HT-29 (cell line): Measurements from ENCODE around the gene R3HDM1. TPM values are rescaled to one million over a fixed set of nuclear protein-coding genes. Genes with fewer than 3 reads are reported as not detected.
"Not testable (repeated sequence)": the region's sequence is repeated elsewhere in the genome, so short reads cannot be mapped to it uniquely, and the experiment has no call there.

ENCODE experiments used
- DNase-seq: peaks from one replicate; pipeline ENCODE4 v3.0.0-alpha.2; 2015; ENCODE audit warnings: low spot score
- total RNA-seq: library from RNA; depleted of rRNA; stranded (reverse); fragments of >200 nt; shearing (Covaris generic); gene quantifications from 2 replicates; pipeline ENCODE4 v1.2.3, GENCODE V29; 2014

R3HDM1 gene
- total RNA-seq, 1 experiment from 2014 or later, result 6.0 TPM

DNA sequence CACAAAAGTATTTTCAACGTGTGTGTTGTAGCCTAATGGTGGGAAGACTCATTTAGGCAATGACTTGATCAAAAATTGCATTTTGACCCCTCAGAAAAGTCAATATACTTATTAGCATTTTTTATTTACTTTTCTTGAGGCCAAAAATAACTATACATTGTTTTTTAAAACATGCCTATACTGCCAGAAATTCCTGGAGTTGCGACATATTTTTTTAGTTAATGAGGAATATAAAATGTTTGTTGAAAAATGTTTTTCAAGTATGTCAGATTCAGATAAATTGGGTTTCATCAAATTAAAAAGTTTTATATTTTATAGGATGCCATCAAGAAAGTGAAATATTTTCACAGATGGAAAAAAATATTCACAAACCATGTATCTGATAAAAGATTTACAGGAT, 39.6 kb downstream of the R3HDM1 start:
- no peak for DNase-seq

DNA sequence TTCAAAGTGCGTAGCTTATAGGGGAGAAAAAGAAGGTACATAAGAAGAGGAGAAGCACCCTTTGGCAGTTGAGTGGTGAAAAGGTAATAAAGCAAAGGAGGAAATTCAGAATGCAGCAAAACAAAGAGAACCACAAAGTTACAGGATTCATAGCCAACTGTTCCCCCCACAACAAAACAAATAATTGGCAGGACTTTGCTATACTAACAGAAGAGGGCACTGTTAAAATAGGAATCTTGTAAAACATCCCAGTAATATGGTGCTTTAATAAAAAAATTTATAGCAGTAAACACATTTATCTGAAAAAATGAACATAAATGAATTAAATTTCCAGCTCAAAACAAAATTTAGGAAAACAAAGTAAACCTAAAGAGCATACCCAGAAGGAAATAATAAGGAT, 42.3 kb downstream of the R3HDM1 start:
- peak; percentile 11 for DNase-seq

- DNase-seq, result no peak
Measured at GRCh38 chr2:135581282-135581681, 50.0 kb downstream of the R3HDM1 start.

GRCh38 chr2:135582383-135582782, 51.1 kb downstream of the R3HDM1 start:
- no peak for DNase-seq

DNA sequence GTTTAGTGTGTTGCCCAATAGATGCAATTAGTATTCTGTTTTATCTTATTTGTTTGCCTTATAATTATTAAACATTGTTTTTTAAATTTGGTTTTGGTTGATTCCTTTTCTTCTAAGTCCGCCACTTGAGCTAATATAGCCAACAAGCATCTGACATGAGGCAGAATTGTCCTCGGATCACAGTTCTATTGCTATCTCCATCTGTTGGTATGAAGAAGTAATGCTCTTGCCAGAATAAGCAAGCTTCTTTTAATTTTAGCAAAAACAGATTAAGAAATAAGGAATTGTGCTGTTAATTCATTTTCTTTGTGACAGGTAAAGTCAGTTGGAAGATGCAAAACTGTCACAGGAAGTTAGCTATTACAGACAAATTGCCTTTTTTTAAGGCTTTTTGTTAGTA, 54.3 kb downstream of the R3HDM1 start:
- peak; percentile 10 for DNase-seq

- DNase-seq, result no peak
Measured at GRCh38 chr2:135586148-135586547, 54.9 kb downstream of the R3HDM1 start.

DNA sequence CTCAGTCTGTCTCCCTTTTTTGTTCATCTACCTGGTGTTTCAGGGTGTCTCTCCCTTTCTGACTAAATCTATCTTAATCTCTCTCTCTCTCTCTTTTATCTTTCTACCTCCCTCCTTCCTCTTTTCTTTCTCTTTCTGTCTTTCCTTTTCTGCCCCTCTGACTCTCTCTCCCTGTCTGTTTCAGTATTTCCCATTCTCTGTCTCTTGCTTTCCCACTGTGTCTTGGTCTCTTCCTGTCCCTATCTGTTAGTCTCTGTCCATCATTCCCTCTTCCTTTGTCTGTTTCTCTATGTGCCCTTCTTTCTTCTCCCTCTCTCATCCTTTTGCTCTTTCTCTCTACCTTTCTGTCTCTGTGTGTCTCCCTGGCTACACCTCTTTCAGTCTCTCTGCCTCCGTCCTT, 56.7 kb downstream of the R3HDM1 start:
- no peak for DNase-seq

DNA sequence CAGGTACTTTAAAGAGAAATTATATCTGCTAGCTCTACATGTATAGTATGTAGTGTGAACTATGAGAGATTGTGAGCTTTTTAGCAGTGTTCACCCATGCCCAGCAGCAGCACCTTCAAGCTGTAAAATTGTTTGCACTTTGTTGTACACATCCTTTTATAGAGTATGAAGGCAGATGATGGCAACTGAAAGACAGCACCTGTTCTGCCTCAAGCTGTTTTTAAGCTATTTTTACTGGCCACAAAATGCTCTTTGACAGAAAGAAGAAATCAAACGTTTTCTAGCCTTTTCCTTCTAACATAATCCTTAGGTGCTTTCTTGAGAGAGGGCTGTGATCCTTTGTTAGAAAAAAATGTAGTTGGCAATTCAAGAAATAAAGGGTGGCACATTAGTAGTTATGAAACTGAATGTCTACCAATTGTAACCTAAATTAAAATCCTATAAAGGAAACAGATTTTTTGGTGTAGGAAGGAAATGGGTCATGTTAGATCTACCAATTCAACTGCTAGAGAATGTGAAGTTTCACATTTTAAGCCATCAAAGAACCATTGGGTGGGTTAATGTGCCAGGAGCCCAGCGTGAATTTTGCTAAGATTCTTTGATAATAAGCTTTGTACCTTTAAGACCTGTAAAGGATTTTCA, 59.5 kb downstream of the R3HDM1 start:
- DNase-seq, result no peak

DNA sequence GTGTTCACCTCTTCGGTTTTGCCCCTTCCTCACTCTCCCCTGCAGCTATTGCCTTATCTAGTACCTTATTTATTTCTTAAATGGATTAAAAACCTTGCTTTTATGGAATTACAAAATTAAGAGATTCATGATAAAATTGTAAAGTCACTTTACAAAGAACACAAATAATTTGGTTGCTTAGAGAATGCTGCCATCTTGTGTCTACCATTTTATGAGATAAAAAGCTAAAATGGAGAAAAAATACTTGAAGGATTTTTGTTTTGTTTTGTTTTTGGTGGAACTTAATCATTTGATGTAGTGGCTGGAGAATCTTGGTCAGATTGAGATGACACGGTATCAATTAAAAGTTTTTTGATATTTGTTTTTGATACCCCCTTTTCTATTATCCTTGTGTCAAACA, 69.6 kb downstream of the R3HDM1 start:
- DNase-seq, result no peak

- no peak for DNase-seq
Measured at GRCh38 chr2:135603543-135603942, 72.3 kb downstream of the R3HDM1 start.

- DNase-seq, result no peak
Measured at GRCh38 chr2:135607561-135607960, 76.3 kb downstream of the R3HDM1 start.

DNA sequence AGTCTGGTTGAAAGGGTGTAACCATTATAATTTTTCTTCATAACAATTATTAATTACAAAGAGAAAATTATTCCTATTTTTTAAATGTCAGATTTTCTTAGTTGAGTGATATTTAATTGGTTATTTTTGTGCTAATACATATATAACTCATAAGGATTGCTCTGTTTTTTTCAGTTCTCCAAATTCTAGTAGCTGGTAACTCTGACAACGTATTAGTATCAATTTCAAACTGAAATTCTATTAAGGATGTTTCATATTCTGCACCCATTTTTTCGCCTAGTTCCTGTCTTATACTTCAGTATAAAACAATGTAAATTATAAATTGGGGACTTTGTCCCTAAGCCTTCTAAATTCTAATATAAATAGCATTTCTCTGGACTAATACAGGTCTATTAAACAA, 81.0 kb downstream of the R3HDM1 start:
- no peak for DNase-seq

DNA sequence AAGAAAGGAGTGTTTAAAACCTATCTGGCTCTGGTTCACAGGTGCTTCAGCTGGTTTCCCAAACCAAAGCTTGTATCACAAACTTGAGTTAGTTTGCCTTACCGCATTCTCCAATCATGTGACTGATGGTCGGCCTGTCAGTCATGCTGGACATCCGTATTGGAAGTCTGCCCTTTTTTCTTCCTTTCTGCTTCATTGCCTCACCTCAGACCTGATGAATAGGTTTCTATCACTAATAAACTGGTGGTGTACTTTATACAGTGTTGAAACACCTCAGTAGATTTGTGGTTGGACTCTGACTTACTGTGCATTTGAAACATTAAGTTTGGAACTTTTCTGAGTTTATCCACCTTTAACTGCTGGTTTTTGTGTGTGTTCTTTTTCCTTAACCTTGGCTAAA, 84.1 kb downstream of the R3HDM1 start:
- no peak for DNase-seq

- DNase-seq, result no peak
Measured at GRCh38 chr2:135617501-135618015, 86.3 kb downstream of the R3HDM1 start.

- DNase-seq, result no peak
Measured at GRCh38 chr2:135620198-135620597, 88.9 kb downstream of the R3HDM1 start.

- DNase-seq, result no peak
Measured at GRCh38 chr2:135629520-135629919, 98.2 kb downstream of the R3HDM1 start.

DNA sequence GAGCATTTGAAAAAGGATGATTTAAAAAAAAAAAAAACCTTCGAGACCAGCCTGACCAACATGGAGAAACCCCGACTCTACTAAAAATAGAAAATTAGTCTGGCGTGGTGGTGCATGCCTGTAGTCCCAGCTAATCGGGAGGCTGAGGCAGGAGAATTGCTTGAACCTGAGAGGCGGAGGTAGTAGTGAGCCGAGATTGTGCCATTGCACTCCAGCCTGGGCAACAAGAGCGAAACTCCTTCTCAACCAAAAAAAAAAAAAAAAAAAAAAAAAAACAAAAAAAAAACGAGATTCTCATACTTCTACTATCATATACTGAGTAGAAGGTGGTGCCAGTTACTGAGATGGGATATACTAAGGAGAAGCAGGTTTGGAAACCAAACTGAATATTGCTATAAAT, 98.8 kb downstream of the R3HDM1 start:
- DNase-seq, result not testable (repeated sequence)

DNA sequence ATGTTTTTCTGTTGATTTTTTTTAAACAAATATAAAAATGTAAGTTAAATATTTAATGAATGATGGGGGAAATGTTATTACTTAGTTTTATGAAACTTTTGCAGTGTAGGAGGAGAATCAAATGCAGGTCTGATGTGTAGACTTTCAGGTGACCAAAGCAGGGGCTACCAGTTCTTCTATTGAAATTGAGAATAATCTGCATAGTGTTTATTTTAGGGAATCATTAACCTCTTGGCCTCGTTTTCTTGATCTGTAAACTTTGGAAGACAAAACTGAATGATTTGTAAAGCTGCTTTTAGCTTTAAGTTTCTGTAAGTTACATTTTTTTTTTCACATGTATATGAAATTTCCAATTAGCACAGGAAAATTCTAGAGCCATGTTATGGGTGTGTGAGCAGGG, 99.2 kb downstream of the R3HDM1 start:
- DNase-seq, result no peak

DNA sequence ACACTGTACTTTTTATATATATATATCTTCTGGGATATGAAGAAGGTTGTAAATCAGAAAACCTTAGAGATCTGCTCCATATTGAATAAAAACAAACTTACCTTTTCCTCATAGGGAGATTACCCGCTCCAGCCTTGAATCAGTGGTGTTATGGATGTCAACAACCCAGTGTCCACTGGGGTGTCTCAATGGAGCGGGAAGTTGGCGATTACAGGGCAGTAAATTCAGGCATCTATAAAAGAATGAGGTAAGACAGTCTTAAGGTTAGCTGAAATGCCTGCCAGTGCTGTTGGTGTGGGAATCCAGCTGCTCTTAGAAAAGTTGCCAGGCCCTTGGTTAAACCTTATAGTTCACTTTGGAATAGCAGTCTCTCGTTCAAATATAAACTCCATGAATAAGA, 102.3 kb downstream of the R3HDM1 start:
- no peak for DNase-seq

GRCh38 chr2:135635212-135635835, 104.0 kb downstream of the R3HDM1 start:
- DNase-seq, result no peak

- no peak for DNase-seq
Measured at GRCh38 chr2:135636982-135637381, 105.7 kb downstream of the R3HDM1 start.

- no peak for DNase-seq
Measured at GRCh38 chr2:135637456-135638087, 106.3 kb downstream of the R3HDM1 start.

DNA sequence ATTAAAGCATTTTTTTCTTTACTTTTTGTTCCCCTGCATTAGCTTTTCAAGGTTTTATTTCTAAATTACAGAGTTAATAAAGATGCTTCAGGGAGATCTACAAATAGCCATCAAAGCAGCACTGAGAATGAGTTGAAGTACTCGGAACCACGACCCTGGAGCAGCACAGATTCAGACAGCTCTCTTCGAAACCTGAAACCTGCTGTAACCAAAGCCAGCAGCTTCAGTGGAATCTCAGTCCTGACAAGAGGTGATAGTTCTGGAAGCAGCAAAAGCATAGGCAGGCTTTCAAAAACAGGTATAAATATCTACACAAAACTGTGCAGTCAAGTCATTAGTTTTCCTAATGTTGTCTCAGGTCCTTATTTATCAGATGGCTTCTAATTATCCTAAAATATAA, 107.5 kb downstream of the R3HDM1 start:
- no peak for DNase-seq
